Measurements from ENCODE around the gene OPRL1.
"Not testable (repeated sequence)": the region's sequence is repeated elsewhere in the genome, so short reads cannot be mapped to it uniquely, and the experiment has no call there.

The OPRL1 gene

DNA sequence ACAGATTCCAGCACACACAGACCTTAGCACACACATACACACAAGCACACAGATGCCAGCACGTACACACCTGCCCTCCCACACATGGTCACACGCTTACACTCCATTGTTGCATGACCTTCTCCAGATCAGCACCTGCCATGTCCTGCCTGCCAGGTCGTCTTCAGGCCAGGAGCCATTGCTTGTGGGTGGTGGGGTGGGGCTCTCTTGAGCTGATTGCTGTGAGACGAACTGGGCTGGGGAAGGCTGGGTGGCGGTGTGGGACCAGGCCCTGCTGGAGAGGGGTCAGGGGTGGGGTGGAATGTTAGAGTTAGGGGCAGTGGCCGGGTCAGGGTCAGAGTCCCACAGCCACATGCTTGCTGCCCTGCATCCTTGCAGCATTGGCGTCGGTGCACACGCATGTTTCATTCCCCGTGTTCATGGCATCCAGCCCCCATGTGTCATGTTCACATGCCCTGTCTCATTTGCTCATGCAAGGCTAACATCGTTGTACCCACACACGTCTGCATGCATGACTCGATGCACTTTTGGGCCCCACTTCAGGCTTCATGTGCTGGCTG is 34.0 kb downstream of the OPRL1 start:
- no peak overlapping the region for H3K27ac ChIP-seq
- TF ChIP-seq CTCF (conservative IDR thresholded peaks at IDR 0.05; ENCODE audit: low read depth): no peak
- POLR2A ChIA-PET (ENCODE audit: low non-redundant PET): no interaction called here
- no peak for DNase-seq (ENCODE audit: low spot score)
- CTCF ChIA-PET: interaction anchor here (0.6 to 0.7 kb wide), 2 partner anchors 12 to 29 kb away, joined by 3 read pairs; no protein-coding TSS in a partner anchor

DNA sequence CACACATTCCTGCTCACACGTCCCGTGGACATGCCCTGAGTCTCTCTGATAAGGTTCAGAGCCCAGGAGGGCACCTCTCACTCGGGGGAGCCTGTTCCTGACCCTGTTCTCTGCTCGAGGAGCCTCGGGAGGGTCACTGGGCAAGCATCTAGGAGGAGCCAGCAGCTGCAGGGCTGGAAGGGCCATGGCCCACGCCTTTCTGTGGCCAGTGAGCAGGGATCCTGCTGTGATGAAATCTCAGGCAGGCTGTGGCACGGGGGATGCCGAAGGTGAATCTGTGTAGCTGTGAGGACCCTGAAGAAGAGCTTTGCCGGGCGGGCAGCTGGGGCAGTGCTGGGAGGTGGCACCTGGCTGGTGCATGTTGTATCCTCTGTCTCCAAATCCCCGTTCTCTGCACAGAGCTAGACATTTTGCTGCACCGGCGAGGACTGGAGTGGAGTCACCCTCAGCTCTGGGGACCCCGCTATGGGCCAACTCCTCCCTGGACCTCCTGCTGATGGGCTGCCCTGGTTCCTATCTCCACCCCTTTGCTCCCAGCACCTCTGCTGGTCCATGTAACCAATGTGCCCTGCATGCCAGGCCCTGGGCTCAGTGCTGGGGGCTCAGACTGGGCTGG is 34.6 kb downstream of the OPRL1 start:
- ChIA-PET CTCF (interaction anchor here (0.6 to 2.3 kb wide), 3 partner anchors 13 to 31 kb away, joined by 3 to 10 read pairs (median 3); partner anchors contain the start of gene LKAAEAR1), POLR2A (ENCODE audit: low non-redundant PET) (no interaction called here)
- DNase-seq (ENCODE audit: low spot score): no peak
- TF ChIP-seq CTCF (conservative IDR thresholded peaks at IDR 0.05; ENCODE audit: low read depth): no peak
- no peak overlapping the region for H3K27ac ChIP-seq

- no peak overlapping the region for H3K27ac ChIP-seq
- DNase-seq (ENCODE audit: low spot score): no peak
- CTCF ChIA-PET: interaction anchor here (0.5 to 2.3 kb wide), 5 partner anchors 13 to 48 kb away, joined by 3 to 10 read pairs (median 3); partner anchors contain the start of gene LKAAEAR1
- no peak for TF ChIP-seq CTCF (conservative IDR thresholded peaks at IDR 0.05; ENCODE audit: low read depth)
- POLR2A ChIA-PET (ENCODE audit: low non-redundant PET): no interaction called here
Measured at GRCh38 chr20:64115171-64115911, 35.5 kb downstream of the OPRL1 start.

GRCh38 chr20:64116016-64116415 is 36.1 kb downstream of the OPRL1 start:
- TF ChIP-seq CTCF (conservative IDR thresholded peaks at IDR 0.05; ENCODE audit: low read depth): no peak
- no peak for DNase-seq (ENCODE audit: low spot score)
- ChIA-PET CTCF (interaction anchor here (0.7 to 2.3 kb wide), 3 partner anchors 14 to 42 kb away, joined by 4 to 10 read pairs (median 5); partner anchors contain the start of gene LKAAEAR1), POLR2A (ENCODE audit: low non-redundant PET) (no interaction called here)
- H3K27ac ChIP-seq: no peak overlapping the region

DNA sequence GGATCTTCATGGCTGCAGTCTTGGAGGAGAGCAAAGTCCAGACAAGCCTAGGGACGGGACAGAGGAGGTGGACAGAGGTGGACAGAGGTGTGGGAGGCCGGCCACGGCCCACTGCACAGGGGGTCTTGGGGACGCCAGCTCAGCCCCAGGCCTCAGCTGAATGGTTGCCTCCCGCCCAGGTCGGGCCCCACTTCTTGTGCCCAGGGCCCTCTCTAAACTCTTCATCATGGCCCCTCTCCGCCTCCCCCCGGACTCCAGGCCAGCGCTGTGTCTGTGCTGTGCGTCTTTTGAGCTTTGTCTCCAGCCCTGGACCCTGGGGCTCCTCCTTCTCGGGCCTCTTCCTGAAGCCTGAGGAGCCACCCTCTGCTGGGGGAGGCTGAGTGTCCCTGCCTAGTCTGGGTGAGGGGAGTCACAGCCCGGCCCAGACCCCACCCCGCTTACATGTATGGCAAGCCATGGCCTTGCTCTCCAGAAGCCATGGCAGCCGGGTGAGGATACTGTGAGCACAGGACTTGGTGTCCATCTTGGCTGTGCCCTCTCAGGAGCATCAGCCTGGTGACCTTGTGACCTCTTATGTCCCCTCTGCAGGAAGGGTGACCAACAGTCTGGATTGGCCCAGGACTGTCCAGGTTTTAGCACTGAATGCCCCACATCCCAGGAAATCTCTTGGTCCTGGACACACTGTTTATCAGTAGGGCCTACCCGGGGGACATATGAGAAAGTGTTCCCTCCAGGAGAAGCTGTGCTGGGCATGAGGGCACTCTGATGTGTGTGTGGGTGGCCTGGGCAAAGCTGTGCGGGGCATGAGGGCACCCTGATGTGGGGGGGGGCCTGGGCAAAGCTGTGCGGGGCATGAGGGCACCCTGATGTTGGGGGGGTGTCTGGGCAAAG is 36.9 kb downstream of the OPRL1 start:
- POLR2A ChIA-PET (ENCODE audit: low non-redundant PET): no interaction called here
- H3K27ac ChIP-seq: no peak overlapping the region
- CTCF ChIA-PET: interaction anchor here (0.7 to 2.3 kb wide), 4 partner anchors 15 to 78 kb away, joined by 4 to 10 read pairs (median 4); partner anchors contain the start of gene LKAAEAR1
- no peak for DNase-seq (ENCODE audit: low spot score)
- no peak for TF ChIP-seq CTCF (conservative IDR thresholded peaks at IDR 0.05; ENCODE audit: low read depth)

GRCh38 chr20:64117432-64117777 is 37.5 kb downstream of the OPRL1 start:
- POLR2A ChIA-PET (ENCODE audit: low non-redundant PET); H3K27ac ChIP-seq: not testable (repeated sequence)
- CTCF ChIA-PET: interaction anchor here (0.7 to 1.0 kb wide), 2 partner anchors 79 to 535 kb away, joined by 3 to 4 read pairs; no protein-coding TSS in a partner anchor

More at GRCh38 chr20:64117432-64117777, 37.5 kb downstream of the OPRL1 start:
- DNase-seq (ENCODE audit: low spot score): not testable (repeated sequence)

Data from RWPE1 (cell line).